Measurements from ENCODE around the gene ZNF544.
"Not testable (repeated sequence)": the region's sequence is repeated elsewhere in the genome, so short reads cannot be mapped to it uniquely, and the experiment has no call there.

The ZNF544 gene

GRCh38 chr19:58305065-58305931, 76.6 kb downstream of the ZNF544 start, which contains the start of gene ERVK3-1:
Gene ERVK3-1, plus strand, starts transcription at chr19:58305377. Its CDS starts 6,792 bp downstream, at chr19:58312169.
- H3K4me3 ChIP-seq (ENCODE audit: low read length): peak within 1 kb of the TSS; percentile 94
- TF ChIP-seq ZNF274 (IDR thresholded peaks at IDR 0.05; ENCODE audit: low read depth, low read length): no peak

- peak overlapping the region; percentile 94 for H3K4me3 ChIP-seq (ENCODE audit: low read length)
- TF ChIP-seq ZNF274 (IDR thresholded peaks at IDR 0.05; ENCODE audit: low read depth, low read length): no peak
These were observed 77.2 kb downstream of the ZNF544 start for GRCh38 chr19:58305932-58306323.

GRCh38 chr19:58307736-58308135, 79.0 kb downstream of the ZNF544 start:
- no peak for TF ChIP-seq ZNF274 (IDR thresholded peaks at IDR 0.05; ENCODE audit: low read depth, low read length)
- no peak overlapping the region for H3K4me3 ChIP-seq (ENCODE audit: low read length)

- not testable (repeated sequence) for H3K4me3 ChIP-seq (ENCODE audit: low read length)
These were observed 82.0 kb downstream of the ZNF544 start for GRCh38 chr19:58310685-58311084.

- no peak for TF ChIP-seq ZNF274 (IDR thresholded peaks at IDR 0.05; ENCODE audit: low read depth, low read length)
- no peak overlapping the region for H3K4me3 ChIP-seq (ENCODE audit: low read length)
These were observed 82.7 kb downstream of the ZNF544 start for GRCh38 chr19:58311345-58311865.
